Esophagus (tissue), 2 donors: ENCODE measurements around the gene TAP2. TPM values are rescaled to one million over a fixed set of nuclear protein-coding genes. Genes with fewer than 3 reads are reported as not detected.
"Not testable (repeated sequence)": the region's sequence is repeated elsewhere in the genome, so short reads cannot be mapped to it uniquely, and the experiment has no call there.

ENCODE experiments used
- H3K27ac ChIP-seq, 2 donors: one replicate each; pipeline ENCODE4 v1.5.1; 2013; ENCODE audit warnings: low read depth in 2 of 2, mild to moderate bottlenecking in 2 of 2, inconsistent platforms in 1 of 2, low read length in 1 of 2, moderate library complexity in 1 of 2
- H3K27me3 ChIP-seq, 2 donors: one replicate each; pipeline ENCODE4 v1.6.1; 2013; ENCODE audit warnings: low read length in 2 of 2, control low read depth in 1 of 2, mild to moderate bottlenecking in 1 of 2; ENCODE audit not compliant: insufficient read depth in 2 of 2, control insufficient read depth in 1 of 2
- H3K36me3 ChIP-seq, 2 donors: one replicate each; pipeline ENCODE4 v1.6.1; 2013; ENCODE audit warnings: low read length in 1 of 2; ENCODE audit not compliant: control insufficient read depth in 2 of 2, insufficient read depth in 2 of 2
- H3K4me1 ChIP-seq, 2 donors: one replicate each; pipeline ENCODE4 v1.6.1; 2013; ENCODE audit warnings: low read length in 1 of 2; ENCODE audit not compliant: control insufficient read depth in 2 of 2, insufficient read depth in 2 of 2
- H3K4me3 ChIP-seq, 2 donors: one replicate each; pipeline ENCODE4 v1.5.1; 2013; ENCODE audit warnings: low read length in 2 of 2, mild to moderate bottlenecking in 2 of 2, low read depth in 1 of 2, moderate library complexity in 1 of 2
- H3K9me3 ChIP-seq, 2 donors: one replicate each; pipeline ENCODE4 v1.6.1; 2013; ENCODE audit warnings: mild to moderate bottlenecking in 2 of 2, low read depth in 1 of 2, low read length in 1 of 2, moderate library complexity in 1 of 2; ENCODE audit not compliant: control insufficient read depth in 2 of 2, insufficient read depth in 1 of 2
- WGBS, 2 donors: extraction: QIAGEN DNeasy Blood & Tissue Kit; methylation state at CpG; one replicate each; pipeline ENCODE4 v1.1.7; 2013; 5-methylcytosine and 5-hydroxymethylcytosine counted together
- polyA plus RNA-seq, 2 donors: library from polyadenylated mRNA; stranded (reverse); fragments of 200-250 nt; gene quantifications; one replicate each; pipeline ENCODE4 v1.2.3, GENCODE V29; 2013
- donor health status: healthy with polysubstance abuse.
- donor health status: Bipolar disorder and iron deficiency.

Gene TAP2
- 10 to 100 TPM; 19.3 to 40.5 TPM for polyA plus RNA-seq

GRCh38 chr6:32838114-32838958 lies at the start of gene TAP2:
TAP2 (minus strand) TSS chr6:32838739; CDS start chr6:32838233, 506 bp downstream.
- Histone ChIP-seq H3K27me3 (no peaks in the 10 kb centered on the region), H3K9me3 (no peaks in the 10 kb centered on the region), H3K4me1 (peaks cover 2 to 12% of the 10 kb centered on the region in 2 donors), H3K27ac (peak within 1 kb of the TSS; percentile 96 to 99), H3K36me3 (peaks cover 0 to 20% of the 10 kb centered on the region in 2 donors), H3K4me3 (peak within 1 kb of the TSS; percentile 79 to 81)
- 0% methylated on average over 57 of the region's 57 CpGs for WGBS, 2 donors

DNA sequence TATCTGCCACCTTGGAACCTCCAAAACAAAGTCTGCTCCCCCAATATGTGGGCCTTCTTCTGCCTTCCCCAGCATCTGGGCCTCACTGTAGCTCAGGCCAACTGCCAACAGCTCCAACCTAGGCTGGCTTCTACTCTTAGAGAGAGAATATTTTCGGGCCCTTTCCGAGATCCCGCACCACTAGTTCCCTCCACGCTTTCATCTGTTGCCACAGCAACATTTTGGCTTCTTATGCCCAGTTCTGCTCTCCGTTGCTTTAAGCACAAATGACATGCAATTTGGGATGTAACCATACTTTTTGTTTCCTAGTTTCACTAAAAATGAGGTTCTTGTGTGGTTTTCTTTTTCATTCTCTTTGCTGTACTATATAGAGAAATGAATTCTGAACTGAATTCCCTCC lies 49.1 kb upstream of the TAP2 start:
- 78 to 84% methylated on average over 5 of the region's 5 CpGs for WGBS, 2 donors
- no peaks in the 10 kb centered on the region for H3K36me3 ChIP-seq
- no peak overlapping the region for H3K4me3 ChIP-seq
- H3K27ac ChIP-seq = no peak overlapping the region
- H3K9me3 ChIP-seq = no peaks in the 10 kb centered on the region
- no peaks in the 10 kb centered on the region for H3K27me3 ChIP-seq
- no peaks in the 10 kb centered on the region for H3K4me1 ChIP-seq

GRCh38 chr6:32886681-32887383 lies 48.3 kb upstream of the TAP2 start:
- Histone ChIP-seq H3K27ac (peak overlapping the region; percentile 22 to 38), H3K4me3 (no peak overlapping the region), H3K36me3 (no peaks in the 10 kb centered on the region), H3K9me3 (no peaks in the 10 kb centered on the region), H3K4me1 (no peaks in the 10 kb centered on the region), H3K27me3 (no peaks in the 10 kb centered on the region)
- WGBS, 2 donors = 38 to 49% methylated on average over 3 of the region's 3 CpGs

GRCh38 chr6:32885698-32886286 lies 47.3 kb upstream of the TAP2 start:
- H3K27me3 ChIP-seq = no peaks in the 10 kb centered on the region
- H3K9me3 ChIP-seq = no peaks in the 10 kb centered on the region
- no peak overlapping the region for H3K27ac ChIP-seq
- H3K4me3 ChIP-seq = no peak overlapping the region
- H3K36me3 ChIP-seq = no peaks in the 10 kb centered on the region
- H3K4me1 ChIP-seq = no peaks in the 10 kb centered on the region
- 40 to 49% methylated on average over 4 of the region's 4 CpGs for WGBS, 2 donors

DNA sequence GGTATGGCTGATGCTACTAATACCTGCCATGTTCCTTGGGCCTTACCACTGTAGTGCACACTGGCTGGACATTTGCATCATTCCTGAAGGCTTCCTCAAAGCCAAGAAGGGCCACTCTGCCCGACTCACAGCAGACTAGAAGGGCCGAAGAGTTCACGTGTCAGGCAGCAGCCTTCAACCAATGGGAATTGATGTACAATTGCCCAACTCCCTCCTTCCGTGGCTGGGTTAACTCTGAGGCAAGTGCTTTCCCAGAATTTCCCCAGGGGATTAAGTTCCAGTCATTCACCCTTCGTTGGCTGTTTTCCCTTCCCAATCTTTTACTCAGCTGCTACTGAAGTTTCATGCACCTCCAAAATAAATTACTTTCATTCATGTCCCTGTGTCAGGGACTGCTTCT lies 45.2 kb upstream of the TAP2 start:
- Histone ChIP-seq H3K27me3 (no peaks in the 10 kb centered on the region), H3K36me3 (no peaks in the 10 kb centered on the region), H3K27ac (no peak overlapping the region), H3K9me3 (no peaks in the 10 kb centered on the region), H3K4me3 (no peak overlapping the region), H3K4me1 (no peaks in the 10 kb centered on the region)
- 14 to 29% methylated on average over 5 of the region's 5 CpGs for whole genome bisulfite sequencing, 2 donors

- Histone ChIP-seq H3K9me3 (no peaks in the 10 kb centered on the region), H3K4me1 (no peaks in the 10 kb centered on the region), H3K27ac (no peak overlapping the region), H3K36me3 (no peaks in the 10 kb centered on the region), H3K27me3 (no peaks in the 10 kb centered on the region), H3K4me3 (no peak overlapping the region)
- 13 to 21% methylated on average over 1 of the region's 1 CpG for WGBS, 2 donors
Measured at GRCh38 chr6:32882879-32883250, 44.3 kb upstream of the TAP2 start.

GRCh38 chr6:32880962-32881361 lies 42.4 kb upstream of the TAP2 start:
- WGBS, 2 donors = 65 to 82% methylated on average over 3 of the region's 3 CpGs

GRCh38 chr6:32879691-32880090 lies 41.2 kb upstream of the TAP2 start:
- no peak overlapping the region for H3K4me3 ChIP-seq
- H3K27me3 ChIP-seq = no peaks in the 10 kb centered on the region
- no peak overlapping the region for H3K27ac ChIP-seq
- 60% methylated on average over 35 of the region's 35 CpGs for WGBS, 2 donors
- no peaks in the 10 kb centered on the region for H3K9me3 ChIP-seq
- H3K4me1 ChIP-seq = no peaks in the 10 kb centered on the region
- H3K36me3 ChIP-seq = no peaks in the 10 kb centered on the region

More at GRCh38 chr6:32880962-32881361, 42.4 kb upstream of the TAP2 start:
- not testable (repeated sequence) for H3K4me3 ChIP-seq, H3K27ac ChIP-seq, H3K4me1 ChIP-seq, H3K27me3 ChIP-seq, H3K36me3 ChIP-seq, H3K9me3 ChIP-seq

DNA sequence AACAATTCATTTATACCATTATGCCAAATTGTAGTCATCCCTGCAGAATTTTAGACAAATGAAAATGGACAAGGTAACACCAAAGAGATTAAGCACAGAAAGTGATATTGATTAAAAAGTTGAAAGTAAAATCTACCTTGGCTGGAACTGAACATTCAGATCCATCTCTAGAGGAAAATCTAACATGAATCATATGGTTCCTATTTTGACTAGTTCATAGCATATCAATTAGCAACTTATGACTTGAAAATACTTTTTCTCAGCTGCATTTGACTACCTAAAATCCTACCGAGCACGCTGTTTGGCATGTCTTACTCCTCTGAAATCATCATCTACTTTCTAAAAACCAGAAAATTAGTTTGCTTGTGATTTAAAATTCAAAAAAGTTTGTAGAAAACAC lies 38.1 kb upstream of the TAP2 start:
- 86 to 93% methylated on average over 2 of the region's 2 CpGs for WGBS, 2 donors
- Histone ChIP-seq H3K27me3 (no peaks in the 10 kb centered on the region), H3K27ac (no peak overlapping the region), H3K36me3 (no peaks in the 10 kb centered on the region), H3K4me3 (no peak overlapping the region), H3K4me1 (no peaks in the 10 kb centered on the region), H3K9me3 (no peaks in the 10 kb centered on the region)
